ENCODE results near the gene CAMLG.
"Not testable (repeated sequence)": the region's sequence is repeated elsewhere in the genome, so short reads cannot be mapped to it uniquely, and the experiment has no call there.

The CAMLG gene

GRCh38 chr5:134738133-134738962 is at the start of gene CAMLG:
Gene CAMLG, plus strand, starts transcription at chr5:134738548. Its CDS starts 73 bp downstream, at chr5:134738621.
- peak; percentile 98 for DNase-seq

- not testable (repeated sequence) for DNase-seq
Observed at GRCh38 chr5:134690144-134690543, 48.2 kb upstream of the CAMLG start.

GRCh38 chr5:134692722-134693121 is 45.6 kb upstream of the CAMLG start:
- no peak for DNase-seq

GRCh38 chr5:134708301-134708700 is 30.0 kb upstream of the CAMLG start:
- no peak for DNase-seq

GRCh38 chr5:134714120-134714519 is 24.2 kb upstream of the CAMLG start:
- no peak for DNase-seq

- no peak for DNase-seq
Observed at GRCh38 chr5:134714541-134714940, 23.8 kb upstream of the CAMLG start.

GRCh38 chr5:134715466-134715865 is 22.9 kb upstream of the CAMLG start:
- not testable (repeated sequence) for DNase-seq

GRCh38 chr5:134724872-134725271 is 13.5 kb upstream of the CAMLG start:
- no peak for DNase-seq

GRCh38 chr5:134732819-134733218 is 5.5 kb upstream of the CAMLG start:
- no peak for DNase-seq

- DNase-seq = no peak
Observed at GRCh38 chr5:134735243-134735642, 3.1 kb upstream of the CAMLG start.

- no peak for DNase-seq
Observed at GRCh38 chr5:134736173-134736812, 2.1 kb upstream of the CAMLG start.

- peak; percentile 24 to 48 for DNase-seq
Observed at GRCh38 chr5:134738963-134739661, 764 bp downstream of the CAMLG start.

GRCh38 chr5:134741052-134741451 is 2.7 kb downstream of the CAMLG start:
- DNase-seq = no peak

- DNase-seq = no peak
Observed at GRCh38 chr5:134742134-134742533, 3.8 kb downstream of the CAMLG start.

GRCh38 chr5:134749415-134749814 is 11.1 kb downstream of the CAMLG start:
- DNase-seq = no peak

GRCh38 chr5:134758176-134758503 is 19.8 kb downstream of the CAMLG start:
- peak in 1 of 2 donors; percentile 10 for DNase-seq

GRCh38 chr5:134758504-134759341 is 20.4 kb downstream of the CAMLG start, which contains the start of gene DDX46:
Gene DDX46, plus strand, starts transcription at chr5:134758779. Its CDS starts 160 bp downstream, at chr5:134758939.
- DNase-seq = peak; percentile 96 to 97

GRCh38 chr5:134767528-134768291 is 29.4 kb downstream of the CAMLG start:
- not testable (repeated sequence) for DNase-seq

- DNase-seq = no peak
Observed at GRCh38 chr5:134769206-134769605, 30.9 kb downstream of the CAMLG start.

GRCh38 chr5:134772461-134773125 is 34.2 kb downstream of the CAMLG start:
- DNase-seq = no peak

- DNase-seq = no peak
Observed at GRCh38 chr5:134777366-134777765, 39.0 kb downstream of the CAMLG start.

All from stimulated activated CD4-positive, alpha-beta T cell treated with anti-CD3 and anti-CD28 coated beads, Interleukin-2, amount 100 ng/mL, for 24 hours (primary cell).